T-cell (primary cell): ENCODE results near the gene BRD3OS. TPM values are rescaled to one million over a fixed set of nuclear protein-coding genes. Genes with fewer than 3 reads are reported as not detected.

Experiments used
- ATAC-seq, 4 experiments: fragments of 200-7000 bp in 3 of 4; fragments of 150-1000 bp in 1 of 4; cut with Tn5 transposase; replicated peaks in 1 of 4; 1 replicate in 3 of 4; 2 replicates in 1 of 4; pipeline ENCODE4 v1.10.0; 2021; ENCODE audit warnings: moderate library complexity in 3 of 4, mild to moderate bottlenecking in 2 of 4, moderate number of reproducible peaks in 1 of 4
- CTCF ChIA-PET, 2 donors: fragments of 300-600 bp; sonication (Branson Sonifier 250); formaldehyde crosslinking; loops; one replicate each; lab custom pipeline; 2022; ENCODE audit warnings: antibody characterized with exemption in 2 of 2; lab: Charles Lee
- POLR2A ChIA-PET, 2 donors: fragments of 300-600 bp; sonication (Branson Sonifier 250); formaldehyde crosslinking; loops; one replicate each; lab custom pipeline; 2022; ENCODE audit warnings: antibody characterized with exemption in 2 of 2; lab: Charles Lee
- DNase-seq, 35 experiments: peaks; one replicate each; pipeline versions ENCODE4 v3.0.0 to v3.0.0-alpha.2; 2013 to 2023
- H3K27ac ChIP-seq: one replicate; pipeline ENCODE4 v1.5.1; 2013; ENCODE audit warnings: low read length
- H3K27me3 ChIP-seq, 2 experiments: replicated peaks in 1 of 2; 1 replicate in 1 of 2; 2 replicates in 1 of 2; pipeline versions ENCODE4 v1.6.1 to v1.7.0; 2013; ENCODE audit warnings: low read length in 1 of 2, mixed read lengths in 1 of 2; ENCODE audit not compliant: control insufficient read depth in 2 of 2, insufficient read depth in 2 of 2; ENCODE audit errors: extremely low read depth in 1 of 2
- H3K36me3 ChIP-seq, 2 donors: 1 replicate in 1 of 2; 2 replicates in 1 of 2; pipeline versions ENCODE4 v1.6.1 to v1.7.0; 2013; ENCODE audit warnings: low read length in 1 of 2; ENCODE audit not compliant: control insufficient read depth in 2 of 2, insufficient read depth in 1 of 2; ENCODE audit errors: extremely low read depth in 1 of 2
- H3K4me1 ChIP-seq, 2 experiments: 1 replicate in 1 of 2; 2 replicates in 1 of 2; pipeline versions ENCODE4 v1.6.1 to v1.7.0; 2013; ENCODE audit warnings: low read length in 2 of 2, mixed read lengths in 1 of 2; ENCODE audit not compliant: insufficient read depth in 2 of 2, control insufficient read depth in 1 of 2; ENCODE audit errors: extremely low read depth in 1 of 2
- H3K4me3 ChIP-seq, 2 donors: 1 replicate in 1 of 2; 2 replicates in 1 of 2; pipeline versions ENCODE4 v1.5.1 to v1.7.0; 2013; ENCODE audit warnings: mild to moderate bottlenecking in 2 of 2, low read length in 1 of 2, moderate library complexity in 1 of 2; ENCODE audit not compliant: control insufficient read depth in 1 of 2; ENCODE audit errors: extremely low read depth in 1 of 2
- H3K9me3 ChIP-seq: 2 replicates; pipeline ENCODE4 v1.7.0; 2013
- H3K27ac Mint-ChIP-seq, 2 donors: one replicate each; pipeline ENCODE4 v1.8.0; 2020 to 2021; ENCODE audit warnings: mild to moderate bottlenecking in 2 of 2, mixed read lengths in 2 of 2
- H3K27me3 Mint-ChIP-seq, 2 donors: one replicate each; pipeline ENCODE4 v1.8.0; 2021 to 2022; ENCODE audit warnings: mixed read lengths in 2 of 2
- H3K36me3 Mint-ChIP-seq: one replicate; pipeline ENCODE4 v1.8.0; 2021; ENCODE audit warnings: mixed read lengths
- H3K4me1 Mint-ChIP-seq, 3 donors: one replicate each; pipeline ENCODE4 v1.8.0; 2020 to 2022; ENCODE audit warnings: mixed read lengths in 3 of 3, mild to moderate bottlenecking in 1 of 3
- H3K4me3 Mint-ChIP-seq, 3 donors: one replicate each; pipeline ENCODE4 v1.8.0; 2020 to 2022; ENCODE audit warnings: mild to moderate bottlenecking in 3 of 3, mixed read lengths in 3 of 3, moderate library complexity in 3 of 3
- H3K9me3 Mint-ChIP-seq, 3 donors: one replicate each; pipeline ENCODE4 v1.8.0; 2020 to 2022; ENCODE audit warnings: mixed read lengths in 3 of 3
- WGBS: methylation state at CpG from one replicate; pipeline ENCODE4 v1.1.5; 2013; ENCODE audit warnings: missing lambda C conversion rate; ENCODE audit not compliant: insufficient coverage; 5-methylcytosine and 5-hydroxymethylcytosine counted together
- total RNA-seq, 35 experiments: library from RNA in 6 of 35; stranded (reverse) in 6 of 35; fragments of 120-200 nt in 1 of 35; gene quantifications; one replicate each; pipeline versions ENCODE4 v1.2.1 to v1.2.4 and lab custom pipeline; 2013 to 2026

Gene BRD3OS
- total RNA-seq, 5 donors from 2014 or later (not counting 1 experiment from before 2014, with no cell fraction given): 8.4 to 18.0 (median 16.5) TPM

GRCh38 chr9:133992780-133993634 is 32.3 kb upstream of the BRD3OS start:
- Mint-ChIP-seq H3K27me3 (peaks cover 0 to 8% of the 10 kb centered on the region in 2 donors), H3K4me3 (peak overlapping the region; percentile 68 to 79 (median 69)), H3K36me3 (no peaks in the 10 kb centered on the region), H3K27ac (no peak overlapping the region), H3K4me1 (peaks cover 0 to 12% (median 9%) of the 10 kb centered on the region in 3 donors), H3K9me3 (no peaks in the 10 kb centered on the region)
- ATAC-seq (peak; percentile 85 to 89 (median 88)), DNase-seq (peak; percentile 33 to 86 (median 65))
- Histone ChIP-seq H3K4me3 (peak overlapping the region; percentile 74 to 84), H3K36me3 (no peaks in the 10 kb centered on the region), H3K9me3 (no peaks in the 10 kb centered on the region), H3K27ac (no peak overlapping the region), H3K27me3 (peaks cover 0 to 49% of the 10 kb centered on the region in 2 experiments), H3K4me1 (peaks cover 0 to 28% of the 10 kb centered on the region in 2 experiments)
- ChIA-PET CTCF (interaction anchor here (1.3 to 2.6 kb wide), 3 partner anchors 32 to 211 kb away, joined by 3 to 21 read pairs (median 10); partner anchors contain the start of gene BRD3OS (in 1 of the 2)), POLR2A (no interaction called here)
- WGBS: 2% methylated on average over 72 of the region's 74 CpGs

DNA sequence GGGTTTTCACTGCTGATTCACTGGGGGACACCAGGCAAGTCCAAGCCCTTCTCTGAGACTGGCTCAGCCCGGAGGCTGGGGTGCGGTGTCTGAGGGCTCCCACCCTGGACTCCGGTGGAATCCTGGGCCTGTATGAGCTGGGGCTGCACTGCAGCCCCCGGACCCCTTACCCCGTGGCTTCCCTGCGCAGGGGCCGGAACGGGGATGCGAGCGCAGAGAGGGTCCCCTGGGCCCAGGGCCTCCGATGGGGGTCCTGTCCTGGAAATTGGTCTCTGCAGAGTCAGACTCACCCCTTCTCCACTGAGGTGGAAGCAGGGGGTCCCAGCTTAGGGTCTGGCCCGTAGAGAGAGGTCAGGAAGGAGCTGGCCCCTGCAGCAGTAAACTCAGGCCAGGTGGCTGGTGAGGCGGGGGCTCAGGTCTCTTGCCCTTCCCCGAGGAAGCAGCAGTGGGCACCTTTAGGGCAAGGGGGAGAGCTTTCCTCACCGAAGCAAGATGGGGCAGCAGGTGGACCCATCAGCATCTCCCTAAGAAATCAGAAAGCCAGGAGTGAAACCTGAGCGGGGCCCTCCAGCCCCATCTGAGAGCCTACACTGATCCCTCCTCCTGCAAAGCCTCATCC is 31.5 kb upstream of the BRD3OS start:
- DNase-seq (peak in 2 of 35 experiments; percentile 12 to 16), ATAC-seq (no peak)
- POLR2A ChIA-PET: no interaction called here
- Histone ChIP-seq H3K4me1 (peaks cover 0 to 28% of the 10 kb centered on the region in 2 experiments), H3K9me3 (no peaks in the 10 kb centered on the region), H3K27ac (no peak overlapping the region), H3K27me3 (peaks cover 0 to 49% of the 10 kb centered on the region in 2 experiments), H3K4me3 (peak overlapping the region; percentile 74 to 84), H3K36me3 (no peaks in the 10 kb centered on the region)
- Mint-ChIP-seq H3K4me3 (peak overlapping the region; percentile 68 to 79 (median 69)), H3K9me3 (no peaks in the 10 kb centered on the region), H3K4me1 (peaks cover 0 to 12% (median 9%) of the 10 kb centered on the region in 3 donors), H3K27me3 (peaks cover 0 to 8% of the 10 kb centered on the region in 2 donors), H3K36me3 (no peaks in the 10 kb centered on the region), H3K27ac (no peak overlapping the region)
- CTCF ChIA-PET: interaction anchor here (0.6 to 2.6 kb wide), 7 partner anchors 31 to 454 kb away, joined by 3 to 21 read pairs (median 3); partner anchors contain the start of gene BRD3OS (in 1 of the 2)
- WGBS: 76% methylated on average over 12 of the region's 16 CpGs

DNA sequence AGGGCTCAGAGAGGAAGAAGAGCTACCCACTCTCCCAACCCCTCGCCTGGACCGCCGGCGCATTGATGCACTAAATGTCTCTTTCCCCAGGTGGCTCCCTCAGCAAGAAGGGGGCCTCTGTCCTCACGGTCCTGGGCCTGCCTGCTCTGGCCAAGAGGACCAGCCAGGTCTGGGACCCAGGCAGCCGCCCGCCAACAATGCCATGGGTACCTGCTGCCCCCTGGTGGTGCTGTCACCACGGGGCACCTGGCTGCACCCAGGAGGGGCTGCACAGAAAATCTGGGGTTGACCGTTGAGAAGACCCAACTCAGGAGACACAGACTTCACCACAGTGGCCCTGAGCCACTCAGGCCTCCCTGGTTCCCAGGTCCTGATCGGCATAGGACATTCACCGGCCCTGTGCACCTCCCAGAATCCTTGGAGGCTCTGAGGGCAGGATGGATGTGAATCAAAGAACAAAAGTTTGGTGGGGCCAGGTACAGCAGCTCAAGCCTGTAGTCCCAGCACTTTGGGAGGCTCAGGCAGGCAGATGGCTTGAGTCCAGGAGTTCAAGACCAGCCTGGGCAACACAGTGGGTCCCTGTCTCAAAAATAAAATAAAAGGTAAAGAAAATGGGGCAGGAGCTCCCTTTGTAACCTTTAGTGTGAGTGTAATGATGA is 30.8 kb upstream of the BRD3OS start:
- ChIA-PET POLR2A (no interaction called here), CTCF (interaction anchor here (0.6 to 2.6 kb wide), 7 partner anchors 31 to 453 kb away, joined by 3 to 21 read pairs (median 3); partner anchors contain the start of gene BRD3OS (in 1 of the 2))
- H3K36me3 Mint-ChIP-seq: no peaks in the 10 kb centered on the region
- Histone ChIP-seq H3K4me1 (peaks cover 0 to 28% of the 10 kb centered on the region in 2 experiments), H3K27ac (no peak overlapping the region), H3K36me3 (no peaks in the 10 kb centered on the region), H3K9me3 (no peaks in the 10 kb centered on the region), H3K4me3 (no peak overlapping the region), H3K27me3 (peaks cover 0 to 49% of the 10 kb centered on the region in 2 experiments)
- peaks cover 0 to 8% of the 10 kb centered on the region in 2 donors for H3K27me3 Mint-ChIP-seq
- WGBS: 12% methylated on average over 11 of the region's 11 CpGs
- H3K4me1 Mint-ChIP-seq: peaks cover 0 to 12% (median 9%) of the 10 kb centered on the region in 3 donors
- ATAC-seq: peak; percentile 31 to 49 (median 40)
- H3K9me3 Mint-ChIP-seq: no peaks in the 10 kb centered on the region
- H3K27ac Mint-ChIP-seq: peak overlapping the region in 1 of 2 donors; percentile 39
- peak; percentile 18 to 82 (median 62) for DNase-seq
- H3K4me3 Mint-ChIP-seq: peak overlapping the region; percentile 39 to 60 (median 59)

GRCh38 chr9:133995012-133995896 is 30.0 kb upstream of the BRD3OS start:
- POLR2A ChIA-PET: no interaction called here
- H3K27ac Mint-ChIP-seq: no peak overlapping the region
- WGBS: 97% methylated on average over 6 of the region's 17 CpGs
- H3K36me3 Mint-ChIP-seq: no peaks in the 10 kb centered on the region
- Histone ChIP-seq H3K36me3 (no peaks in the 10 kb centered on the region), H3K9me3 (no peaks in the 10 kb centered on the region), H3K4me3 (no peak overlapping the region), H3K27ac (no peak overlapping the region), H3K4me1 (peaks cover 0 to 28% of the 10 kb centered on the region in 2 experiments), H3K27me3 (peaks cover 0 to 41% of the 10 kb centered on the region in 2 experiments)
- CTCF ChIA-PET: interaction anchor here (0.8 to 2.6 kb wide), 3 partner anchors 213 to 462 kb away, joined by 5 to 21 read pairs (median 10); no protein-coding TSS in a partner anchor
- H3K4me1 Mint-ChIP-seq: peaks cover 0 to 12% (median 9%) of the 10 kb centered on the region in 3 donors
- peaks cover 0 to 8% of the 10 kb centered on the region in 2 donors for H3K27me3 Mint-ChIP-seq
- no peak for DNase-seq
- H3K4me3 Mint-ChIP-seq: no peak overlapping the region
- H3K9me3 Mint-ChIP-seq: no peaks in the 10 kb centered on the region
- ATAC-seq: no peak

- Histone ChIP-seq H3K4me3 (no peak overlapping the region), H3K27me3 (peaks cover 0 to 34% of the 10 kb centered on the region in 2 experiments), H3K27ac (no peak overlapping the region), H3K9me3 (no peaks in the 10 kb centered on the region), H3K4me1 (peaks cover 0 to 22% of the 10 kb centered on the region in 2 experiments), H3K36me3 (no peaks in the 10 kb centered on the region)
- ChIA-PET CTCF (no interaction called here), POLR2A (no interaction called here)
- Mint-ChIP-seq H3K4me3 (no peak overlapping the region), H3K27ac (no peak overlapping the region), H3K9me3 (no peaks in the 10 kb centered on the region), H3K36me3 (no peaks in the 10 kb centered on the region), H3K27me3 (no peaks in the 10 kb centered on the region), H3K4me1 (peaks cover 0 to 10% (median 6%) of the 10 kb centered on the region in 3 donors)
- WGBS: 82% methylated on average over 17 of the region's 24 CpGs
- no peak for DNase-seq
- ATAC-seq: no peak
Observed at GRCh38 chr9:133996531-133997520, 28.5 kb upstream of the BRD3OS start.
